Stimulated activated CD4-positive, alpha-beta T cell treated with anti-CD3 and anti-CD28 coated beads, Interleukin-1b, Interleukin-23, amount 100 ng/mL, for 4 hours (primary cell): ENCODE data around the gene RTP2.
A peak's percentile ranks its signal among the peaks of the same experiment; 100 is the strongest.

Source experiments
- DNase-seq, 2 donors: peaks; one replicate each; pipeline ENCODE4 v3.0.0-alpha.2; 2020; ENCODE audit warnings: low read depth in 2 of 2

The RTP2 gene

GRCh38 chr3:187738331-187739093 lies 36.2 kb upstream of the RTP2 start:
- peak; percentile 41 to 60 for DNase-seq

- no peak for DNase-seq
Observed at GRCh38 chr3:187738071-187738330, 35.6 kb upstream of the RTP2 start.

GRCh38 chr3:187737368-187738070 lies 35.2 kb upstream of the RTP2 start:
- DNase-seq: peak; percentile 44 to 53

GRCh38 chr3:187737006-187737367 lies 34.6 kb upstream of the RTP2 start:
- no peak for DNase-seq

DNA sequence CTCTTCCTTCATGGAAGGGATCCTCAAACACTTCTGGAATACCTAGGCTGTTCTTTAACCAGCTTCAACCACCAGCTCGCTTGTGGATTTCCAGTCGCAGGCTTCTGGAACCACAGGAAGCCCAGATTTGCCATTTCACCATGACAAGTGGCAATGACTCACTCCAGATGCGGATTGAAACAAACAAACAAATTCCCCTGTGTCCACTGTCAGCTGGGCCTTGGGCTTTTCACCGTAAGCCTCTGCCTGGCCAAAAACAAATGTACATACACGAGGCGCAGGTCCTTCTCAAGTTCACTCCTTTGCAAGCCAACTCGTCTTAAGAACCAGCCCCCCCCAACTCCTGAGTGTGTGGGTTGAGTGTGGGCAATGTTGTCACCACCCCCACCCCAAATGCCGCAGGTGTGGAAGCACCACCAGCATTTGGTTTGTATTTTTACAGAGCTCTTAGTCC lies 34.1 kb upstream of the RTP2 start:
- DNase-seq: no peak

DNA sequence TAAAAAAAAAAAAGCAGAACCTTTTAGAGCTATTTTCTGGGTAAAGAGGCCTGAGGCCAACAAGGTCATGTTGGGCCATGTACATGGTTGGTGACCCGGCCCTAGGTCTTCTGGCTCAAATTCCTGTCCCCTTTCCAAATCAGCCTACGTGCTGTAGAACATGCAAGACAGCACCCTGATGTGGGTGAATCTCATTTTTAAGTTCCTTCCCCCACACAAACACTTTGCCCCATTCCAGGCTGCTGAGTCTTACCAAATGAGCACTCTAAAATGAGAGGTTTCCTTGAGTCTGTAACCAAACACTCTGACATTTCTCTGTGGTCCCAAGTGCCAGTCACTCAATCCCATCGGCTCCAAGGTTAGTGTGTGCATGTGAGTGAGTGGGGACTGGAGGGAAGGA lies 33.5 kb upstream of the RTP2 start:
- no peak for DNase-seq

DNA sequence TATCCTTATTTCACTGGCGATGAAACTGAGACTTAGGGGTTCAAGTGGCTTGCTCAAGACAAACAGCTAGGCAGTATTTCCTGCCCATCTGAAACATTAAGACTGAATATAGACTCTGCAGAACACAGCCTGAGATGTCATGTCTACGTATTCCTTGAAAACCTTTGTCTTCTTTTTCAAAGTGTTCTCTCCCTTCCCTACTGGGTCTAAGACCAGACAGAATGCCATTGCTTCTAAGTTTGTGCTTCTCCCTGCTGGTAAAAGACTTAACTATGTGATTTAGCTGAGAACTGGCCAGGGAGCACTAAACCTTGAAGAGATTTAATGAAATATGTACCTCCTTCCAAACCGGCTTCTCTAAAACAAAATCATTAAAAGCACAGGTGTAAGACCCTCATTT lies 33.0 kb upstream of the RTP2 start:
- DNase-seq: no peak

GRCh38 chr3:187734841-187735240 lies 32.5 kb upstream of the RTP2 start:
- no peak for DNase-seq

DNA sequence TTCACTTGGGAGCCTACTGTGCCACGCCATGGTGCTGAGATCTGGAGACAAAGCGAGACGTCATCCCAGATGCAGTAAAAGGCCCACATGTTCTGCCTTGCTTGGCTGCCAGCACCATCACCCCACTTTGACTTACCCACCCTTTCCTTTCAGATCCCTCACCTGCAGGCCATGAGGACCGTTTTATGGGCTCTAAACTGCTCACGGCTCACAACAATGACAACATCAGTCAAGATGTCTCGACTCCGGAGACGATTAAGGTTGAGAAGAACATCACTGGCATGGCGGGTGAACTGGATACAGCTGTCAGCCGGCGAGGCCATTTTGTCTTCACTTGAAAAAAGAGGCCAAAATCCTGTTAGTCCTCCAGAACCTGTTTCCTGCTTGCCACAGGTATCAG lies 31.0 kb upstream of the RTP2 start:
- DNase-seq: no peak

DNA sequence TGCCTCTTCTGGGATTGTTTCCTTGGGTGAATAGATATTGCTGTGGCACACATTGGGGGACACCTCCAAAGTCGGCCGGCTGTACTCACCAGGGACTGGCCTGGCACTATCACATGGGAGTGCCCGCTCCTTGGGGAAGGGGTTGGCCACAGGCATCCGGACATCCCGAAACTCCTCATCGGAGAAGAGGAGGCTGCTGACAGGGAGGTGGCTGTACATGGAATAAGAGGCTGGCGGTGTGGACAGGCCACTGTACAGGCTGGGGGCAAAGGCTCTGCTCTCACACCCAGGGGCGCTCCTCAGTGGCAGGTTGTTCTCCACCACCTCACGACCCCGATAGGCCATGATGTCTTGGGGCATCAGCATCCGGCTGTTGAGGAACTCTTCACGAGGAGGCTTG lies 27.2 kb upstream of the RTP2 start:
- no peak for DNase-seq

DNA sequence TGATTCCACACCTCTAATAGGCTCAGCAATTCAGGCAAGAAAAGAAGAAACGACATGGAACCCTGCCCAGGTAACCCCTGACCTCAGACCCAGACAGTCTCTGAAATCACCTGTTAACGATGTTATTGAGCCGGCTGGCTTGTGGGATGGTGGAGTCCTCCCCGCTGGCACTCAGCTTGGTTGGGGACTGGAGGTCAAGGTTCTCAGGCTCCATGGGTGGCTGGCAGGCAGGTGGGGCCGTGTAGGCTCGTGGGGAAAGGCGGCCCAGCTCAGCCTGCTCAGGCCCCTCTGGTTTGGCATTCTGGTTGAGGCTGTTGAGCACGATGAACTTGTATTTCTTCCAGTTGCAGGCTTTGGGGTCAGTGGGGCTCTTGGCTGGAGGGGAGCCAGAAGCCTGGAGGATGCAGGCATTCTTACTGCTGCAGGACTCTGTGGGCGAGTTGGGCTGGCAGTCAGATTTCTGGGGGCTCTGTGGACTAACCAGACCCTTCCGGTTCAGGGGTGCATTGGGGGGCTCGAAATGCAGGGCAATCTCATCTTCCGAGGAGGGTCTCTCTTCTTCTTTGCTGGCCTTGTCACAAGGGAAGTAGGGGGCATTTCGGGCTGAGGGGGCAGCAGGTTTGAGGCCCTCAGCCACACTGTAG lies 26.7 kb upstream of the RTP2 start:
- DNase-seq: no peak

GRCh38 chr3:187728248-187728647 lies 25.9 kb upstream of the RTP2 start:
- DNase-seq: no peak

DNA sequence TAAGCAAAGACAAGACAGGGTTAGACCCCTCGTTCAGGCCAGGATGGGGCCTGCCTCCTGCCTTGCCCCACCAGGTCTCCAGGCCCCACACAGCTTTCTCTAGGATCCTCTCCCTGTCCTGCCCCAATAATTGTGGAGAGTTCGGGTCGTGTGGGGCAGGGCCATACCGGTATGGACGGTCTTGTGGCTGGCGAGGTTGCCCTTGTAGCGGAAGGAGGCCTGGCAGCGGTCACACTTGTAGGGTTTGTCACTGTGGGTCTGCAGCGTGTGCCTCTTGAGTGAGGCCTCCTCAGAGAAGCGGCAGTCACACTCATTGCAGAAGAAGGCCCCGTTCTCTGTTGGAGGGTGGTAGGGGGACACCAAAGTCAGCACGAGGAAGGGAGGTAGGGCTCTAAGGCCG lies 24.2 kb upstream of the RTP2 start:
- DNase-seq: no peak

- DNase-seq: no peak
Observed at GRCh38 chr3:187725653-187726370, 23.5 kb upstream of the RTP2 start.

- no peak for DNase-seq
Observed at GRCh38 chr3:187725224-187725623, 22.9 kb upstream of the RTP2 start.

GRCh38 chr3:187722206-187722612 lies 19.9 kb upstream of the RTP2 start:
- DNase-seq: no peak

- DNase-seq: no peak
Observed at GRCh38 chr3:187721055-187721454, 18.7 kb upstream of the RTP2 start.

DNA sequence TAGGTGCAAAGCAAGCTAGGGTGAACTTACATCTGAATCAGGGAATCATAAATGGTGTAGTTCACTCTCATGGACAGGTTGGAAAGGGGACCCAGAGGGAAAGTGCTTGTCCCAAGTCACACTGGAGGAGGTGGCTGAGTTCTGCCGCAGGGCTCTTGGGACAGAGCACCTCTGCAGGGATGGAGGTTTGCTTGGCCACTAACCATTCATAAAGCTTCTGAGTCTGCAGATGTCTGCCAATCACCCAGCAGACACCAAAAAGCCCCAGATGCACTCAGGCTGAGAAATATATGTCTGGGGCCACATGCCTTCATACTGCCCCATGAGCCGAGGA lies 17.9 kb upstream of the RTP2 start:
- DNase-seq: no peak

DNA sequence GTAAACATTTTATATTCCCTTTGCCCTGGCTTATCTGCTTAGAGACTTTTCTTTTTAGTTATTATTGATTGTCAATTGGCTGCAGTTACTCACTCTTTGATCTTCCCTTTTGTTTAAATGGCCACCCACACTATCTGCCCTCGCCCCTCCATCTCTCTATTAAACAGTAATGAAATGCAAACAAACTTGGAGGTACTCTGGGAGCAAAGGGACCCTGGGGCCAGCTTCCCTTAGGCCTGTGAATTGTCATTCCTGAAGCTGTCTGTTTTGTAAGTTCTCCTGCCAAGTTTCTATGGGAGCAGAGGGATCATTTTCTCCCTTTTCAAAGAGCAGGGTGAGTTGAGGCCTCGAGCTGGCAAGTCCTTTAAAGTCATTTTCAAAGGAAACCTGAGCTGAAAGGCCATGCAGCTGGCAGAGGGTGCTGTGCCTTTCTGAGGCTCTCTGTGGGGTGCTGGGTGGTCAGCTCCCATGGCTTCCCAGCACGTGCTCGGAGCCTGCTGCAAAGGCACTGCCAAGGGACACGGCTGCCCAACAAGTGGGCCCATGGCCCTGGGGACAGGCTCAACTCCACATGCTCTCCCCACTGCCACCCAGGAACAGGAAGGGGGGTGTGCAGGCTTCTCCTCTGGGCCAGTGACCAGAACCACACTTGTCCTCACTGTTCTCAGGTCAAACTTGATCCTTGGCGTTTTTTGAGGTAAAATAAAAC lies 17.4 kb upstream of the RTP2 start:
- no peak for DNase-seq

- DNase-seq: no peak
Observed at GRCh38 chr3:187718802-187719201, 16.4 kb upstream of the RTP2 start.

- DNase-seq: no peak
Observed at GRCh38 chr3:187717572-187717971, 15.2 kb upstream of the RTP2 start.

- peak; percentile 42 to 66 for DNase-seq
Observed at GRCh38 chr3:187714404-187714979, 12.1 kb upstream of the RTP2 start.
